HCT116 (cell line): ENCODE data around the gene TBC1D14. TPM values are rescaled to one million over a fixed set of nuclear protein-coding genes. Genes with fewer than 3 reads are reported as not detected.

Source experiments
- ATAC-seq: fragments of 200-7000 bp; cut with Tn5 transposase; 2 replicates; pipeline ENCODE4 v1.9.1; 2020; ENCODE audit warnings: mild to moderate bottlenecking, moderate library complexity
- BruUV-seq: library from RNA; stranded (reverse); fragments of 400-500 nt; replicated peaks from 2 replicates; lab custom pipeline; 2021; lab: Mats Ljungman, UMichigan
- CTCF ChIA-PET: fragments of 300-600 bp; sonication (Branson Sonifier 250); formaldehyde crosslinking; loops from one replicate; lab custom pipeline; 2021; ENCODE audit warnings: antibody characterized with exemption; lab: Charles Lee
- POLR2A ChIA-PET: fragments of 300-600, 350-600 bp; sonication (Branson Sonifier 250); formaldehyde crosslinking; loops from one replicate; lab custom pipeline; 2021; ENCODE audit warnings: antibody characterized with exemption; lab: Charles Lee
- RAD21 ChIA-PET, 2 experiments: fragments of 300-600 bp; sonication (Branson Sonifier 250); formaldehyde crosslinking; loops; one replicate each; lab custom pipeline; 2023; ENCODE audit warnings: low total read pairs in 2 of 2; ENCODE audit not compliant: uncharacterized antibody in 2 of 2, unreplicated experiment in 2 of 2, low non-redundant PET in 1 of 2; lab: Charles Lee
- DNase-seq: peaks from one replicate; pipeline ENCODE4 v3.0.0-alpha.2; 2010; ENCODE audit warnings: low read depth, low spot score
- H2AFZ ChIP-seq: fragments of 200-600 bp; shearing (Covaris generic), sonication (generic); 2 replicates; pipeline ENCODE4 v1.6.1; 2017; ENCODE audit warnings: low read depth, mixed run types, mixed read lengths, antibody characterized with exemption, low read length; ENCODE audit not compliant: poor library complexity, severe bottlenecking
- H3K27ac ChIP-seq: 2 replicates; pipeline ENCODE4 v1.5.1; 2012; ENCODE audit warnings: low read depth, low read length
- H3K27me3 ChIP-seq: fragments of 200-600 bp; sonication (generic); 2 replicates; pipeline ENCODE4 v1.6.1; 2016; ENCODE audit warnings: mixed run types, low read length, mixed read lengths; ENCODE audit not compliant: insufficient read depth
- H3K36me3 ChIP-seq, 2 experiments: fragments of 200-500 bp in 1 of 2; fragments of 200-600 bp in 1 of 2; sonication (Bioruptor generic) in 1 of 2; sonication (generic) in 1 of 2; 2 replicates each; pipeline versions ENCODE4 v1.5.1 to v1.6.1; 2014 to 2016; ENCODE audit warnings: low read length in 2 of 2, inconsistent platforms in 1 of 2, mixed read lengths in 1 of 2, mixed run types in 1 of 2; ENCODE audit not compliant: insufficient read depth in 2 of 2, control insufficient read depth in 1 of 2
- H3K4me1 ChIP-seq, 2 experiments: fragments of 200-600 bp in 1 of 2; sonication (generic) in 1 of 2; 2 replicates each; pipeline versions ENCODE4 v1.5.1 to v1.6.1; 2012 to 2017; ENCODE audit warnings: low read length in 2 of 2, inconsistent platforms in 1 of 2, mild to moderate bottlenecking in 1 of 2, mixed read lengths in 1 of 2, mixed run types in 1 of 2, moderate library complexity in 1 of 2; ENCODE audit not compliant: insufficient read depth in 2 of 2, control insufficient read depth in 1 of 2
- H3K4me2 ChIP-seq: fragments of 200-600 bp; sonication (generic); 2 replicates; pipeline ENCODE4 v1.6.1; 2017; ENCODE audit warnings: mixed run types, low read length, mixed read lengths
- H3K4me3 ChIP-seq, 2 experiments: fragments of 200-600 bp in 1 of 2; sonication (generic) in 1 of 2; replicated peaks in 1 of 2; 2 replicates each; pipeline ENCODE4 v1.5.1; 2011 to 2016; ENCODE audit warnings: low read length in 2 of 2, control low read depth in 1 of 2, low read depth in 1 of 2, mild to moderate bottlenecking in 1 of 2, mixed read lengths in 1 of 2, mixed run types in 1 of 2
- H3K79me2 ChIP-seq: fragments of 200-600 bp; sonication (generic); 2 replicates; pipeline ENCODE4 v1.6.1; 2017; ENCODE audit warnings: mild to moderate bottlenecking, mixed run types, low read length, moderate library complexity, mixed read lengths; ENCODE audit not compliant: insufficient read depth
- H3K9ac ChIP-seq: fragments of 200-600 bp; sonication (generic); 2 replicates; pipeline ENCODE4 v1.6.1; 2016; ENCODE audit warnings: low read length, mixed read lengths
- H3K9me2 ChIP-seq: fragments of 200-600 bp; sonication (generic), shearing (Covaris generic); 2 replicates; pipeline ENCODE4 v1.6.1; 2017; ENCODE audit warnings: mixed run types, mild to moderate bottlenecking, moderate library complexity; ENCODE audit not compliant: insufficient read depth
- H3K9me3 ChIP-seq, 2 experiments: fragments of 200-500 bp in 1 of 2; fragments of 200-600 bp in 1 of 2; sonication (Bioruptor generic) in 1 of 2; sonication (generic) in 1 of 2; 2 replicates each; pipeline ENCODE4 v1.6.1; 2014 to 2017; ENCODE audit warnings: low read length in 2 of 2, mixed read lengths in 2 of 2, inconsistent platforms in 1 of 2, low read depth in 1 of 2, mild to moderate bottlenecking in 1 of 2, mixed run types in 1 of 2, moderate library complexity in 1 of 2; ENCODE audit not compliant: control insufficient read depth in 1 of 2, insufficient read depth in 1 of 2
- H4K20me1 ChIP-seq: fragments of 200-600 bp; sonication (generic), shearing (Covaris generic); 2 replicates; pipeline ENCODE4 v1.6.1; 2017; ENCODE audit warnings: mixed run types, mild to moderate bottlenecking, moderate library complexity; ENCODE audit not compliant: insufficient read depth
- CBX3 ChIP-seq: IDR thresholded peaks from 2 replicates; pipeline ENCODE4 v1.6.1; 2012; ENCODE audit warnings: low read depth
- CEBPB ChIP-seq: IDR thresholded peaks from 2 replicates; pipeline ENCODE4 v1.6.1; 2012; ENCODE audit warnings: low read depth
- EGR1 ChIP-seq: IDR thresholded peaks from 2 replicates; pipeline ENCODE4 v1.6.1; 2012; ENCODE audit warnings: low read depth
- ELF1 ChIP-seq: IDR thresholded peaks from 2 replicates; pipeline ENCODE4 v1.6.1; 2012; ENCODE audit warnings: low read depth, borderline replicate concordance
- EZH2 ChIP-seq: fragments of 200-600 bp; sonication (generic); IDR thresholded peaks from 2 replicates; pipeline ENCODE4 v1.6.1; 2017; ENCODE audit warnings: antibody characterized with exemption, mixed run types
- EZH2phosphoT487 ChIP-seq: fragments of 200-600 bp; IDR thresholded peaks from 2 replicates; pipeline ENCODE4 v1.6.1; 2018; ENCODE audit warnings: antibody characterized with exemption, borderline replicate concordance
- POLR2A ChIP-seq: IDR thresholded peaks from 2 replicates; pipeline ENCODE4 v1.7.0; 2011; ENCODE audit warnings: borderline replicate concordance; ENCODE audit not compliant: insufficient read depth, insufficient read length; ENCODE audit errors: extremely low read depth
- POLR2AphosphoS5 ChIP-seq: IDR thresholded peaks from 2 replicates; pipeline ENCODE4 v1.6.1; 2011; ENCODE audit warnings: mild to moderate bottlenecking, low read depth, low read length, moderate library complexity
- RAD21 ChIP-seq: IDR thresholded peaks from 2 replicates; pipeline ENCODE4 v1.6.1; 2012; ENCODE audit warnings: low read depth, mild to moderate bottlenecking
- SIN3A ChIP-seq: IDR thresholded peaks from 2 replicates; pipeline ENCODE4 v1.6.1; 2012; ENCODE audit warnings: low read depth
- SP1 ChIP-seq: IDR thresholded peaks from 2 replicates; pipeline ENCODE4 v1.6.1; 2012; ENCODE audit warnings: low read depth
- SRF ChIP-seq: IDR thresholded peaks from 2 replicates; pipeline ENCODE4 v1.6.1; 2012; ENCODE audit warnings: low read depth
- TCF7L2 ChIP-seq: IDR thresholded peaks from 2 replicates; pipeline ENCODE4 v1.7.0; 2011; ENCODE audit warnings: borderline replicate concordance, inconsistent platforms; ENCODE audit not compliant: insufficient read depth, insufficient read length; ENCODE audit errors: extremely low read depth
- YY1 ChIP-seq: IDR thresholded peaks from 2 replicates; pipeline ENCODE4 v1.6.1; 2011; ENCODE audit warnings: low read length, low read depth, moderate library complexity, mild to moderate bottlenecking; ENCODE audit not compliant: insufficient replicate concordance; ENCODE audit errors: extremely low read depth
- ZFX ChIP-seq: fragments of 450-650 bp; IDR thresholded peaks from 2 replicates; pipeline ENCODE4 v1.6.1; 2017
- ZNF274 ChIP-seq: fragments of 200-500 bp; sonication (Bioruptor generic); IDR thresholded peaks from 2 replicates; pipeline ENCODE4 v1.6.1; 2014; ENCODE audit warnings: mild to moderate bottlenecking, low read depth, low read length, inconsistent platforms
- intact Hi-C: fragments of 100-400 bp; cut with micrococcal nuclease; formaldehyde crosslinking; loops from 2 replicates; pipeline ENCODE4 v1.10.0; 2022
- total RNA-seq: library from RNA; stranded (reverse); gene quantifications from one replicate; pipeline ENCODE4 v1.2.1, GENCODE V29; 2021; ENCODE audit not compliant: unreplicated experiment
- TF ChIP-seq, protein P1 (sequence below): IDR thresholded peaks from 2 replicates; pipeline ENCODE4 v1.6.1; 2012
- TF ChIP-seq, protein P2 (sequence below), 3 experiments: fragments of 200-600 bp in 1 of 3; sonication (generic) in 1 of 3; IDR thresholded peaks in 2 of 3; conservative IDR thresholded peaks in 1 of 3; 2 replicates each; pipeline ENCODE4 v1.5.1; 2012 to 2017; ENCODE audit warnings: low read depth in 2 of 3, low read length in 2 of 3, antibody characterized with exemption in 1 of 3, borderline replicate concordance in 1 of 3, control low read depth in 1 of 3, mild to moderate bottlenecking in 1 of 3, mixed read lengths in 1 of 3, mixed run types in 1 of 3, moderate library complexity in 1 of 3; ENCODE audit not compliant: insufficient read depth in 1 of 3
- TF ChIP-seq, protein P3 (sequence below): IDR thresholded peaks from 2 replicates; pipeline ENCODE4 v1.6.1; 2012

The TBC1D14 gene
- total RNA-seq, 1 experiment from 2014 or later: 62.9 TPM

DNA sequence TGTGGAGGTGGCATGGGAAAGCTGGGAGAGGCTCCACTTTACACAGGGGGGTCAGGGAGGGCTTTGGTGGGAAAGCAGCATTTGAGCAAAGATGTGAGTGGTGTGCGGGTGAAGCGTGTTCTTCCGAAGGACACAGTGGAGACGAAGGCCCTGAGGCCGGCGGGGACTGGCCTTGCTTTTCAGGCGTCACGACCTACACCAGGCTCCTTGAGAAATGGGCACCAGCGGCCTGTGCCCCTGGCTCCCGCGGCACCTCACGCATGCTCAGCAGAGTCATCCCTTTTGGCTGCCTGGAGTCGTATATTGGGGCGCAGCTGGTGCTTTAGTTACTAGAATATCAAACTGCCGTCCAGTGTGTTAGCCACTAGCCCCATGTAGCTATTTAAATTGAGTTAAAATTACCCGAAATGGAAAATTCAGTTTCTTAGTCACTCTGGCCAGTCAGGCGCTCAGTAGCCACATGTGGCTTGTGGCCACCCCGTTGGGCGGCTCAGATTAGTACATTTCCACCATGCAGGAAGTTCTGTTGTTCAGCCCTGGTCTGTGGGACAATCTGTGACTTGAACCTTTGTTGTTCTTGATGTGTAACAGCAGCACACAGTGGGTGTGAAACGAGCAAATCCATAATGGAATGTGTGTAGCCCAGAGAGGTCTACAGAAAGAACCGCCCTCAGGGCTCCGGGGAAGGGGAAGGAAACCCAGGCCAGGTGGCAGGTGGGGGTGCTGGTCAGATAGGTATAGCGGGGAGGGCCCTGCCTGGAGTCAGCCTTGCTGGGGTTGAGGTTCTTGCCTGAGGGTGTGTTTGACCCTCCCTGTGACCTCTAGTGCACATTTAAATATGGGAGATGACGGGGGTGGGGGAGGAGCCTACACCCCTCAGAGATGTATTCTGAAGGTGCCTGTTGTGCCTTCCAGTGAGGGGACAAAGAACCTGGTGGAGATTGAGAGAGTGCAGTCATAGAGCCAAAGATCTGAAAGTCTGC is 30.4 kb downstream of the TBC1D14 start:
- H3K79me2 ChIP-seq: peaks cover 14% of the 10 kb centered on the region; the same call in 1 of the 2 replicates
- ChIA-PET POLR2A (no interaction called here), CTCF (no interaction called here)

DNA sequence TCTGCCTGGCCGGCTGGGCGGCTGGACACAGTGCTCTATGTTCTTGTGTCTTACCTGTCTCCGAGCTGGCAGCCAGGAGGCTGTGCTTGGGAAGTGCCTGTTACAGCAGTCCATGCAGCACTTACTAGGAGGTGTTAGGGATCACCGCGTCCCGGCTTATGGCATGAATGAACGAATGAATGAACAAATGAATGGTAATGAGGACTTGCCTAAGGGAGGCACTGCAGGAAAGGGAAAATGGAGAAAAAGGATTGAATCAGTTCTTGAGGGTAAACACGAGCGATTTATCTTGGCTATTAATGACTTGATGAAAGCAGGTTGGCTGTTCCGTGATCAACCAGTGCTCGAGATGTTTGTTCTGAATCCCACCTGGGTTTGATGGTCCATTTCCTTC is 31.1 kb downstream of the TBC1D14 start:
- Histone ChIP-seq H3K79me2 (peaks cover 14% of the 10 kb centered on the region; the same call in 1 of the 2 replicates), H3K9me3 (no peaks in the 10 kb centered on the region), H3K9ac (no peak overlapping the region), H4K20me1 (no peaks in the 10 kb centered on the region), H2AFZ (no peak overlapping the region), H3K4me3 (no peak overlapping the region), H3K36me3 (no peaks in the 10 kb centered on the region; a peak in 1 of 4 replicates), H3K27ac (no peak overlapping the region), H3K4me2 (no peak overlapping the region), H3K9me2 (no peaks in the 10 kb centered on the region), H3K4me1 (peaks cover 31 to 38% of the 10 kb centered on the region in 2 experiments), H3K27me3 (no peaks in the 10 kb centered on the region)
- ChIA-PET CTCF (no interaction called here), RAD21 (no interaction called here), POLR2A (no interaction called here)
- BruUV-seq: no TSS peak
- DNase-seq (no peak), ATAC-seq (no peak)
- intact Hi-C loops: no loop called here
- TF ChIP-seq EZH2: no peak
- TF ChIP-seq ZFX: no peak
- TF ChIP-seq CBX3: no peak
- no peak for TF ChIP-seq SIN3A
- TF ChIP-seq EZH2phosphoT487: no peak
- no peak for TF ChIP-seq SRF
- TF ChIP-seq RAD21: no peak
- TF ChIP-seq, protein P1, sequence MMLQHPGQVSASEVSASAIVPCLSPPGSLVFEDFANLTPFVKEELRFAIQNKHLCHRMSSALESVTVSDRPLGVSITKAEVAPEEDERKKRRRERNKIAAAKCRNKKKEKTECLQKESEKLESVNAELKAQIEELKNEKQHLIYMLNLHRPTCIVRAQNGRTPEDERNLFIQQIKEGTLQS: no peak
- TF ChIP-seq, protein P2, sequence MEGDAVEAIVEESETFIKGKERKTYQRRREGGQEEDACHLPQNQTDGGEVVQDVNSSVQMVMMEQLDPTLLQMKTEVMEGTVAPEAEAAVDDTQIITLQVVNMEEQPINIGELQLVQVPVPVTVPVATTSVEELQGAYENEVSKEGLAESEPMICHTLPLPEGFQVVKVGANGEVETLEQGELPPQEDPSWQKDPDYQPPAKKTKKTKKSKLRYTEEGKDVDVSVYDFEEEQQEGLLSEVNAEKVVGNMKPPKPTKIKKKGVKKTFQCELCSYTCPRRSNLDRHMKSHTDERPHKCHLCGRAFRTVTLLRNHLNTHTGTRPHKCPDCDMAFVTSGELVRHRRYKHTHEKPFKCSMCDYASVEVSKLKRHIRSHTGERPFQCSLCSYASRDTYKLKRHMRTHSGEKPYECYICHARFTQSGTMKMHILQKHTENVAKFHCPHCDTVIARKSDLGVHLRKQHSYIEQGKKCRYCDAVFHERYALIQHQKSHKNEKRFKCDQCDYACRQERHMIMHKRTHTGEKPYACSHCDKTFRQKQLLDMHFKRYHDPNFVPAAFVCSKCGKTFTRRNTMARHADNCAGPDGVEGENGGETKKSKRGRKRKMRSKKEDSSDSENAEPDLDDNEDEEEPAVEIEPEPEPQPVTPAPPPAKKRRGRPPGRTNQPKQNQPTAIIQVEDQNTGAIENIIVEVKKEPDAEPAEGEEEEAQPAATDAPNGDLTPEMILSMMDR (IDR thresholded peaks at IDR 0.05 in 2 of 3, conservative IDR thresholded peaks at IDR 0.05 in 1 of 3; ENCODE audit: borderline replicate concordance in 1 of 3, insufficient read depth in 1 of 3, low read depth in 2 of 3, low read length in 2 of 3): no peak
- TF ChIP-seq CEBPB: no peak
- TF ChIP-seq TCF7L2: no peak
- TF ChIP-seq ELF1: no peak

More for the DNA sequence above, 30.4 kb downstream of the TBC1D14 start:
- Histone ChIP-seq H3K27me3 (no peaks in the 10 kb centered on the region), H2AFZ (no peak overlapping the region), H3K4me2 (no peak overlapping the region), H3K4me3 (no peak overlapping the region), H3K27ac (no peak overlapping the region), H3K9me3 (no peaks in the 10 kb centered on the region), H3K4me1 (peaks cover 31 to 38% of the 10 kb centered on the region in 2 experiments), H3K36me3 (no peaks in the 10 kb centered on the region; a peak in 1 of 4 replicates), H3K9me2 (no peaks in the 10 kb centered on the region), H3K9ac (no peak overlapping the region), H4K20me1 (no peaks in the 10 kb centered on the region)
- intact Hi-C loops: no loop called here
- ATAC-seq: no peak
- RAD21 ChIA-PET: no interaction called here
- no peak for DNase-seq
- BruUV-seq: no TSS peak
- TF ChIP-seq EZH2phosphoT487 (no peak), SRF (no peak), EGR1 (no peak), YY1 (no peak), POLR2A (no peak), POLR2AphosphoS5 (no peak), SP1 (no peak), ZNF274 (no peak), TCF7L2 (no peak), CBX3 (no peak), EZH2 (no peak)
- TF ChIP-seq, protein P1: no peak
- TF ChIP-seq, protein P3, sequence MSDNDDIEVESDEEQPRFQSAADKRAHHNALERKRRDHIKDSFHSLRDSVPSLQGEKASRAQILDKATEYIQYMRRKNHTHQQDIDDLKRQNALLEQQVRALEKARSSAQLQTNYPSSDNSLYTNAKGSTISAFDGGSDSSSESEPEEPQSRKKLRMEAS: no peak
